Thoracic aorta (tissue), 2 donors: ENCODE results near the gene GPC1. TPM values are rescaled to one million over a fixed set of nuclear protein-coding genes. Genes with fewer than 3 reads are reported as not detected.

Experiments
- ATAC-seq: fragments of 150-250 bp; one replicate; pipeline ENCODE4 v1.8.0; 2017; ENCODE audit warnings: low read depth; ENCODE audit not compliant: insufficient number of reproducible peaks, low FRiP score
- DNase-seq: peaks from one replicate; pipeline ENCODE4 v3.0.0-alpha.2; 2020; ENCODE audit warnings: low spot score
- H3K27ac ChIP-seq, 2 donors: fragments of 200-600 bp; sonication (generic); 1 replicate in 1 of 2; 2 replicates in 1 of 2; pipeline ENCODE4 v1.5.1; 2016; ENCODE audit warnings: mild to moderate bottlenecking in 2 of 2, moderate library complexity in 2 of 2
- H3K27me3 ChIP-seq: fragments of 200-600 bp; sonication (generic); replicated peaks from 2 replicates; pipeline ENCODE4 v1.6.0; 2016; ENCODE audit warnings: mild to moderate bottlenecking; ENCODE audit not compliant: insufficient read depth
- H3K36me3 ChIP-seq: fragments of 200-600 bp; sonication (generic); one replicate; pipeline ENCODE4 v1.5.1; 2016
- H3K4me1 ChIP-seq, 2 donors: fragments of 200-600 bp; sonication (generic); 1 replicate in 1 of 2; 2 replicates in 1 of 2; pipeline versions ENCODE4 v1.5.1 to v1.6.0; 2016; ENCODE audit warnings: low read depth in 2 of 2, mild to moderate bottlenecking in 1 of 2; ENCODE audit not compliant: control insufficient read depth in 1 of 2
- H3K4me3 ChIP-seq: fragments of 200-600 bp; sonication (generic); 2 replicates; pipeline ENCODE4 v1.5.1; 2016; ENCODE audit warnings: mild to moderate bottlenecking
- H3K9me3 ChIP-seq: fragments of 200-600 bp; sonication (generic); 2 replicates; pipeline ENCODE4 v1.5.1; 2016
- CTCF ChIP-seq: fragments of 200-600 bp; sonication (generic); IDR thresholded peaks from one replicate; pipeline ENCODE4 v1.5.1; 2019; ENCODE audit warnings: antibody characterized with exemption
- total RNA-seq, 2 donors: library from RNA; depleted of rRNA; stranded (reverse); fragments of >200 nt; gene quantifications; one replicate each; pipeline versions ENCODE4 v1.1.0 to v1.2.3, GENCODE V29; 2016

Gene GPC1
- total RNA-seq, 2 donors from 2014 or later = 94.2 to 162 TPM

- no peak for DNase-seq
- no peak overlapping the region for H3K27ac ChIP-seq
- no peak for TF ChIP-seq CTCF
- no peaks in the 10 kb centered on the region for H3K4me1 ChIP-seq
- H3K4me3 ChIP-seq = no peak overlapping the region
- H3K27me3 ChIP-seq = no peaks in the 10 kb centered on the region
- no peaks in the 10 kb centered on the region for H3K36me3 ChIP-seq
- H3K9me3 ChIP-seq = peaks cover 7% of the 10 kb centered on the region
- no peak for ATAC-seq
Observed at GRCh38 chr2:240477916-240478315, 42.5 kb downstream of the GPC1 start.

GRCh38 chr2:240478346-240479110 lies 43.1 kb downstream of the GPC1 start:
- H3K4me3 ChIP-seq = no peak overlapping the region
- no peak for TF ChIP-seq CTCF
- ATAC-seq = no peak
- no peaks in the 10 kb centered on the region for H3K4me1 ChIP-seq
- no peaks in the 10 kb centered on the region for H3K27me3 ChIP-seq
- H3K36me3 ChIP-seq = no peaks in the 10 kb centered on the region
- peaks cover 7% of the 10 kb centered on the region for H3K9me3 ChIP-seq
- no peak for DNase-seq
- H3K27ac ChIP-seq = no peak overlapping the region

GRCh38 chr2:240479111-240479501 lies 43.6 kb downstream of the GPC1 start:
- ATAC-seq (no peak), DNase-seq (no peak)
- no peaks in the 10 kb centered on the region for H3K4me1 ChIP-seq
- no peaks in the 10 kb centered on the region for H3K36me3 ChIP-seq
- H3K27ac ChIP-seq = no peak overlapping the region
- no peak overlapping the region for H3K4me3 ChIP-seq
- peaks cover 7% of the 10 kb centered on the region for H3K9me3 ChIP-seq
- no peaks in the 10 kb centered on the region for H3K27me3 ChIP-seq
- TF ChIP-seq CTCF = no peak

- Histone ChIP-seq H3K36me3 (no peaks in the 10 kb centered on the region), H3K27ac (no peak overlapping the region)
- DNase-seq = no peak
Observed at GRCh38 chr2:240480834-240481623, 45.6 kb downstream of the GPC1 start.

More at GRCh38 chr2:240480834-240481623, 45.6 kb downstream of the GPC1 start:
- H3K9me3 ChIP-seq = no peaks in the 10 kb centered on the region
- H3K27me3 ChIP-seq = no peaks in the 10 kb centered on the region
- no peaks in the 10 kb centered on the region for H3K4me1 ChIP-seq
- no peak overlapping the region for H3K4me3 ChIP-seq
- no peak for ATAC-seq
- TF ChIP-seq CTCF = no peak
